GM18867 (cell line): Measurements from ENCODE around the gene UBE2F.
"Not testable (repeated sequence)": the region's sequence is repeated elsewhere in the genome, so short reads cannot be mapped to it uniquely, and the experiment has no call there.

Experiments used
- ATAC-seq: cut with Tn5 transposase; IDR thresholded peaks from one replicate; pipeline ENCODE4 v1.9.1; 2021; ENCODE audit warnings: mild to moderate bottlenecking, moderate library complexity; ENCODE audit not compliant: unreplicated experiment

UBE2F gene

DNA sequence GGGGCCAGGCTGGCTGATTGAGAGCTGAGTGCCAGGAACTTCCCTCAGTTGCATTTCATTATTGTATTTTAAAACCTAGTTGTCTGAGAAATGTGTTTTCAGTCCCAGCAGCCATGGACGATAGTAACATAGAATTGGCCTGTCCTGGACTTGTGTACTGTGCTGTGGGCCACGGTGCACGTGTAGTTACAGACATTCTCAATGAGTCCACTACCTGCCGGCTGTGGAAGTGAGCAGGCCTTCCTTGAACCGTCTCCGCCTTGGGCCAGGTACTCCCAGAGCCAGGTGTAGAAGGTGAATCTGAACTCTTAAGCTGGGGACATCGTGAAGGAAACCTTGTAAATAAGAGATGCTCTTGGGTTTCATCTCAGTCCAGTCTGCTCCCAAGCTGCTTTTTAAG, 47.0 kb downstream of the UBE2F start:
- no peak for ATAC-seq

GRCh38 chr2:238015705-238016104, 48.9 kb downstream of the UBE2F start:
- ATAC-seq: no peak

- ATAC-seq: no peak
Measured at GRCh38 chr2:238016526-238016925, 49.7 kb downstream of the UBE2F start.

DNA sequence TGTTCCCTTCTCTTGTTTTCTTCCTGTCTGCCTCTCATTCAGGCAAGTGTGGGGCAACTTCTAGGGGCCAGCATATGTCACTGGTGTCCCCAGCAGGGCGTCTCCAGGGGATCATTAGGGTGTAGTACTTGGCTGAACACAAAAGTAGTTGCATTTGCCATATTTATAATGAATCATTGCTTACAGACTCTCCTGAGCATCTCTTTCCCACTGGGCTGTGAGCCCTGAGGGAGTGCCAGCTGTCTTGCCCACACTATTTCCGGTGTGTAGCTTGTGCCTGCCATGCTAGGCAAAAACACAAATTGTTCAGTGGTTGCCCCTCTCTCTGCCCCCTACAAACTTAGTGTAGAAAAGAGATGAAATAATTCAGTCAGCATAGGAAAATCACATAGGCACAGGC, 53.1 kb downstream of the UBE2F start:
- no peak for ATAC-seq

DNA sequence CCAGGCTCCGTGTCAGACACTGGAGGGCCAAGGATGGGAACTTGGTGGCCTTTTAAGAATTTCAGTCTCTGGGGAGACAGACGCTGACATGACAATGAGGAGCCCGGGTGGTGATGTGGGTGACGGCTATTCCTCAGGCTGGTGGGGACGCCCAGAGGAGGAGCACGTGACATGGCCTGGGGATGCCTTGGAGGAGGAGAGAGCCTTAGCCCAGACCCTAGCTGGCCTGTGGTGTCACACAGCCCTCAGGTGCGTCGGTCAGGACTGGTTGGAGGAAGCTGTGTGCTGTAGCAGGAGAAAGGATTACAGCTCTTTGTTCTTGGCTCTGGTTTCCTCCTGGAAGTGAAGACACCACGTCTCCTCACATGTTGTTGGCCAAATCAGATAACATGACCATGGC, 54.0 kb downstream of the UBE2F start:
- ATAC-seq: no peak

DNA sequence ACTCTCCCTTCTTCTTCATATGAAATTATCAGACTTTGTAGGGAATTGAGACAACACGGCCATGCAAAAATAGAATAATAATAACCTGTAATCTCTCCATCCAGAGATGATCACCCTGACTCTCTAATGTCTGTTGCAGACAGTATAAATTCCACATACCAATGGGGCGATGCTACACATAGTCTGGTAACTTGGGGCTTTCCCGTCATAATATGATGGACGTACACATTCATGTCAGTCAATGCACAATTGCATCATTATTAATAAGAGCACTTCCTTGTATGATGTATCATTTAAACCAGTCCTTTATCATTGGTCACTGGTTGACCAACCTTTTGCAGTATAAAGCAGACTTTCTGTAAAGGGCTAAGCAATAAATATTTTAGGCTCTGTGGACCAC, 54.5 kb downstream of the UBE2F start:
- ATAC-seq: no peak

DNA sequence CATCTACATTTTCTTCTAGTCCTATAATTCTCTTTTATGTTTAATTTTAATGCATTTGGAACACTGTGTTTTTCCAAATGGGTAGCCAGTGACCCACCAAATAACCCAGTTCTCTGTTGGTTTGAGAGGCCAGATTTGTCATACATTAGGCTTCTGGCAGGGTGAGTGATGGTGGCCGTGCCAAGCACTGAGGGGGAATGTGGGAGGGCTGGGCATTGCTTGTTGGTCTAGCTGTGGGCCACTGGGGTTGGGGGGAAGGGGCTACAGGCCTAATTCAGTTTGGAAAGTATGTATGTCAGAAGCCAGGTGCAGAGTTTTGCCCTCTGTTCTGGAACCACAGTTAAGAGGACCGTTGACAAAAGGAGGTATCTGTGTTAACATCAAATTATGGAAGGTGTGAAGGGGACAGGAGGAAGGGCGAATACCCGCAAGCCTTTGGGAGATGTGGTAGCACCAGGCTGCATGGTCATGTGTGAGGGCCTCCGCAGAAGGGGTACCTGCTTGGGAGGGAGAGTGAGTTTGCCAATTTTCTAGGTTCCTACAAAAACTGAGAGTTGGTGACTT, 55.9 kb downstream of the UBE2F start:
- ATAC-seq: no peak

DNA sequence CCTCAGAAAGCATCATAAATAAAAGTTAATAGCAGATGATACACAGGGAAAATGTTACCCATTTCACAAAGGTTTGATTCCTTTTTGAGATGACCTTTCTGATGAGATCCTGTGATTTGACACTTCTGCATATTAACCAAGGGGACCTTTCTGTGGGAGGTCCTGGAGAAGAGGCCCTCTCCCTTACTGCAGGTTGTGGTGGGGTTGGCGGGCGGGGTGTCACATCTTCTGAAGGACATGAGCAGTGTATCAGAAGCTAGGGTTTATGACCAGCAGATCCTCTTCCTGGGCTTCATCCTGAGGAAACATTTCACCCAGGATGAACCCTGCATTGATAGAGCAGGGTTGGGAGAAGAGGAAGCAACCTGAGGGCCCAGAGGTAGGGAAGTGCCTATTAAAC, 56.8 kb downstream of the UBE2F start:
- no peak for ATAC-seq

DNA sequence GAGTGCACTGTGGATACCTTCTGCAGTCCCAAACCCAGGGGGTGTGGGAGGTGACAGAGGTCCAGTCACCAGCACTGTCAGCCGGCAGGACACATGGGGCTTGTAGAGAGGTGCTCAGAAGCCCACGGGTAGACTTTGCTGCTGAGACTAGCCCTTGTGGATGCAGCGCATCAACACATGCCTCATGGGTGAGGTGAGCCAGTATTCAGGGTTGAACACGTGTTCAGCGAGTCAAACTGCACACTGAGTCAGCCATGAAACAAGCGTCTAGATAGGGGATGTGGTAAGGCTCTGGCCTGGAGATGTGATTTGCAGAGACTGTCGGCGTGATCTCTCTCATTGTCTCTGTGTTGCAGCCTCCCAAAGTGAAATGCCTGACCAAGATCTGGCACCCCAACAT, 58.2 kb downstream of the UBE2F start:
- ATAC-seq: no peak

DNA sequence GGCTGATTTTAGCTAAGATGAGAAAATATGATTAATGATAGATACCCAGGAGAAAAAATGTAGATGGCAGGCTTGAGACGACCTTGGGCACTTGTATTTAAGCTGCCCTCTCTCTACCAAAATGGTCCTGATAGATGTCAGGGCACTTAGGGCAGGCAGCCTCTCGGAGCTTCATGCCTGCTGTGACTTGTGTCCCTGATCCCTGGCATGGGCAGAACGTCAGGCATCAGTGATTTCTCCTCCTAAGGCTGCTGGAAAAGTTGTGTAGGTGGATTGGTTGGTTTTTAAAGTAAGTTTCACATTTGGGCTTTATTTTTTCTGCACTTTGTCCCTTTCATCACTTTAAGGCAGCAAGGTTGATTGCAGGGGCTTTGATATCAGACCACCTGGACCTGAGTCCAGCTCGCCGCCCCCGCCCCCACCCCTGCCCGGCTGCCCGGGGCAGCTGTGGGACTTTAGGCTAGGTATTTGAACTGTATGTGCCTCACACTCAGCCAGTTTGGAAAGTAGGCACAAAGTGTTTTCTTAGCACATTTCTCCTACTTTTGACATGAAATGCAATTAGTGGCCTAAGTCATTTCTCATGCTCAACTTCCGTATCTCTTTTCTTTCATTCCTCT, 59.0 kb downstream of the UBE2F start:
- no peak for ATAC-seq

- ATAC-seq: no peak
Measured at GRCh38 chr2:238027058-238027457, 60.2 kb downstream of the UBE2F start.

GRCh38 chr2:238027591-238028415, 61.0 kb downstream of the UBE2F start:
- ATAC-seq: no peak

- no peak for ATAC-seq
Measured at GRCh38 chr2:238029853-238030252, 63.0 kb downstream of the UBE2F start.

DNA sequence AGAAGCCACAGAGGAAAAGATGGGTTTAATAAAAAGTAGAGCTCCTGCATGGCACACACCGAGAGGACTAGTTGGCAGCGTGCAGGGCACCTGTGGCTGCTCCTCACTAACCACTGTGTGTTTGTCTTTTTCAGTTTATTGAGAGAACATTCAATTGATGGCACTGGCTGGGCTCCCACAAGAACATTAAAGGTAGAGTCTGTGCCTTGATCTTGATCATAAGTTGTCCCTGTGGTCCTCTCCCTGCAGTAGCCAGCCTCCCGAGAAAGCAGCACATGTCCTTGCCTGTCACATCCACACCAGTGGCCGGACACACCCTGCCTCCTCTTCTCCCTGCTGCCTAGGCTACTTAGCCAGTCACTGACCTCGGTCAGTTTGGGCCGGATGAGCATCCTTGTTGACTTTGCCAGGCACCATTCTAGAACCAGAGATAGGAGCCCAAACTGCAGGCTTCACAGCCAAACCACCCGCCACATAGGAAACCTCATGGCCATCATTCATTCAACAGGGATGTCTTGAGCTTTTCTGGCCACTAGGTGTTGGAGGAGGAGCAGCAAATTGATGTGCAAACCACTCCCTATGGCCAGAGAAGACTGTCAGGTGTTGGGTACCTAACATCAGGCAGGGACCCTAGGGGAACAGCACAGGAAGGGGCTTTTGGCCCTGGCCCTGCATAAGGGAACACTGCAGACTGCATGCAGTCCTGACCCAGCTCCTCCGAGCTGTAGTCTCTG, 63.8 kb downstream of the UBE2F start:
- no peak for ATAC-seq

DNA sequence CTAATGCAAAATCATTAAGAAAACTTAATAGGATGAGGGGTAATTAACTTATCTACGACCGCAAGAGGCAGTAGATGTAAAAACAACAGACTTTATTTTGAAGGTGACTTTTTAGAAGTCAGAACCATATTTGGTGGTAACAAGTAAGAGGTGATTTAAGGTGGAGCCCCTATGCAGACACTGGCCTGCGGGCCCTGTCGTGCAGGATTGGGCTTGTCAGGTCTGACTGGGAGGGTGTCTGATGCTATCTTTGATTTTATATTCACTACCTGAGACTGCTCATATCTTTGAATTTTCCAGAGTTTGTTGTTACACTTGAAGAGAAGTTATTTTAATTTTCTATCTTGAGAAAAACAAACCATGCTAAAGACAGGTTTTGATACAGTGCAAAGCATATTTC, 64.9 kb downstream of the UBE2F start:
- ATAC-seq: no peak

DNA sequence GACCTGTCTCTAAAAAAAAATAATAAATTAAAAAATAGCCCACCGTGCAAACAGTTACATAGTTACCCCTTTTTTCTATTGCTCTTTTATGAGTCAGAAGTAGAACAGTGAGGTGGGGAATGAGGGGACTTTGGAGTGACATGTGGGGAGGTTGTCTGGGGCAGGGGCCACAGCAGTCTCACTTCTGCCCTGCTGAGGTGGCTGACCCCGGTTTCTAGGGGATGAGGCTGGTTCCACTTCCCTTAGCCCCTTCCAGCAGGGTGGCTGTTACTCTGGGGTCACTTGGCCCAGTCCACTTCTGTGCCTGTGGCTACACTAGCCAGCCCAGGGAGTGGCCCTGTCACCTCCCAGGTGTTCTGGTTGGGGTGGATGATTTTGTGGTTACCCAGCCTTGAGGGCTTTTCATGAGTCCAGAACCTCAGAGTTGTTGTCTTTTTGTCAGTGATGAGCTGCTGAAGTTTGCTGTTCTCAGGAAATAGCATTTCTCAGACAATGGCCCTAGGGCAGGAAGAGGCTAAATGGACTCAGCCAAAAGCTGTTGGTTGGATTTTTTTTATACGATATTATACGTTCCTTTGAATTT, 66.0 kb downstream of the UBE2F start:
- no peak for ATAC-seq

- not testable (repeated sequence) for ATAC-seq
Measured at GRCh38 chr2:238033991-238034390, 67.2 kb downstream of the UBE2F start.

DNA sequence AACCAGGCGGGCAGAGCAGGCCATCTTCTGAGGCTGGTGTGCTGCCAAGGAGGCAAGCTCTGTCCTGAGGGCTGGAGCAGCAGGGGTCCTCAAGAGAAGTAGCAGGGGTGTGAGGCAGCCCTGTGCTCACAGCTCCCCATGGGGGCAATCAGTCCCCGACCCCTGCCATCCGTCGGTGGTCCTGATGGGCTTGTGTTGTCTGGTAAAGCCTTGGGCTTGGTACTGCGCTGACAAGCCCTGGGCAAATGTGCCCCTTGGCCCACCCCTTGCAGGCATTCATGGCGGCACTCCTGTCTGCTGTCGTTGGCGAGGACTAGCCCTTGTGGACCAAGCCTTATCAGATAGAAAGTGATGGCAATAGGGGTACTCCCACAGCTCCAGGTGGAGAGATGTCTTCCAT, 71.4 kb downstream of the UBE2F start:
- ATAC-seq: no peak

DNA sequence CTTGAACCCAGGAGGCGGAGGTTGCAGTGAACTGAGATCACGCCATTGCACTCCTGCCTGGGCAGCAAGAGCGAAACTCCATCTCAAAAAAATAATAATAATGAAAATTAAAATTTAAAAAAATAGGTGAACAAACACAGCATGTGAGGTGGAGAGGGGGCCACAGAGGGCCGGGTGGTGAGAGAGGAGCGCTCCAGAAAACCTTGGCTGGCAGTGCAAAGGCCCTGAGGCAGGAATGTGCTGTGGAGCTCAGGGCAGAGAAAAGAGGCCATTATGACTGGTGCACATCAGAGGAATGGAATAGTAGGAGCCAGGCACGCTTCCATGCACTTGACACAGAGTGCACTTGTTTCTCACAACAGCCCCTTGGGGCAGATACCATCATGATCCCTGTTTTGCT, 72.3 kb downstream of the UBE2F start:
- no peak for ATAC-seq

DNA sequence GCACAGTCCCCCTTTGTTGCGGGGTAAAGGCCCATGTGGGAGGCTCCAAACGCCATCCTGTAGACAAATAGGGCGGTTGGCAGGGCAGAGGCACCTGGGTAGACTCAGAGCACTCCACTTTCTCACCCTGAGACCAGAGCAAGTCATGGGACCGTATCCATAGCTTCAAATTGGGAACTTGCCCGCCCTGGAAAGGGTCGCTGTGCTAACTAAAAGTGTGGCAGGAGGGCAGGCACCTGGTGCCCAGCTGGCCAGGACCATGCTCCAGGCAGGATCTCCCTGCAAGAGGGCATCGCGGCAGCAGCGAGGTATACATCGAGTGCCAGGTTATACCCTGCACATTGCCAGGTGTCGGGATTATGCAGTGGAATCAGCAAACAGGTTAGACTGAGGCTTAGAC, 73.2 kb downstream of the UBE2F start:
- ATAC-seq: no peak

GRCh38 chr2:238040918-238041317, 74.1 kb downstream of the UBE2F start:
- no peak for ATAC-seq
